ENCODE data around the gene FIGLA. TPM values are rescaled to one million over a fixed set of nuclear protein-coding genes. Genes with fewer than 3 reads are reported as not detected.

The FIGLA gene
- total and polyA plus RNA-seq, 2 experiments from 2014 or later, result not detected

- H3K4me3 ChIP-seq, result peak overlapping the region; percentile 56
- no peak for DNase-seq (ENCODE audit: low read depth in 1 of 2, low spot score in 1 of 2)
These were observed 23.9 kb downstream of the FIGLA start for GRCh38 chr2:70766357-70767078.

GRCh38 chr2:70765507-70765906, 24.9 kb downstream of the FIGLA start:
- Histone ChIP-seq H3K4me3 (no peak overlapping the region), H3K27ac (no peak overlapping the region)
- no peak for DNase-seq (ENCODE audit: low read depth in 1 of 2, low spot score in 1 of 2)

More at GRCh38 chr2:70766357-70767078, 23.9 kb downstream of the FIGLA start:
- no peak for TF ChIP-seq CTCF (IDR thresholded peaks at IDR 0.05; ENCODE audit: low read depth, low read length)
- Histone ChIP-seq H3K27ac (no peak overlapping the region), H3K4me1 (ENCODE audit: low read depth) (peaks cover 4% of the 10 kb centered on the region), H3K36me3 (no peaks in the 10 kb centered on the region), H3K9me3 (ENCODE audit: low read depth) (no peaks in the 10 kb centered on the region), H3K27me3 (peaks cover 19% of the 10 kb centered on the region)

GRCh38 chr2:70759446-70759845, 31.0 kb downstream of the FIGLA start:
- Histone ChIP-seq H3K27ac (no peak overlapping the region), H3K4me3 (no peak overlapping the region), H3K4me1 (ENCODE audit: low read depth) (no peaks in the 10 kb centered on the region), H3K36me3 (no peaks in the 10 kb centered on the region), H3K27me3 (no peaks in the 10 kb centered on the region), H3K9me3 (ENCODE audit: low read depth) (no peaks in the 10 kb centered on the region)
- DNase-seq (ENCODE audit: low read depth in 1 of 2, low spot score in 1 of 2), result no peak
- TF ChIP-seq CTCF (IDR thresholded peaks at IDR 0.05; ENCODE audit: low read depth, low read length), result no peak

More at GRCh38 chr2:70765507-70765906, 24.9 kb downstream of the FIGLA start:
- Histone ChIP-seq H3K9me3 (ENCODE audit: low read depth) (no peaks in the 10 kb centered on the region), H3K27me3 (peaks cover 19% of the 10 kb centered on the region), H3K4me1 (ENCODE audit: low read depth) (peaks cover 4% of the 10 kb centered on the region), H3K36me3 (no peaks in the 10 kb centered on the region)
- no peak for TF ChIP-seq CTCF (IDR thresholded peaks at IDR 0.05; ENCODE audit: low read depth, low read length)

GRCh38 chr2:70757966-70758365, 32.5 kb downstream of the FIGLA start:
- TF ChIP-seq CTCF (IDR thresholded peaks at IDR 0.05; ENCODE audit: low read depth, low read length), result no peak
- Histone ChIP-seq H3K27ac (no peak overlapping the region), H3K9me3 (ENCODE audit: low read depth) (no peaks in the 10 kb centered on the region), H3K4me3 (no peak overlapping the region), H3K4me1 (ENCODE audit: low read depth) (peaks cover 5% of the 10 kb centered on the region), H3K36me3 (no peaks in the 10 kb centered on the region), H3K27me3 (no peaks in the 10 kb centered on the region)
- no peak for DNase-seq (ENCODE audit: low read depth in 1 of 2, low spot score in 1 of 2)

- no peaks in the 10 kb centered on the region for H3K27me3 ChIP-seq
- no peak for TF ChIP-seq CTCF (IDR thresholded peaks at IDR 0.05; ENCODE audit: low read depth, low read length)
- no peaks in the 10 kb centered on the region for H3K9me3 ChIP-seq (ENCODE audit: low read depth)
- no peak overlapping the region for H3K4me3 ChIP-seq
- DNase-seq (ENCODE audit: low read depth in 1 of 2, low spot score in 1 of 2), result no peak
- H3K36me3 ChIP-seq, result no peaks in the 10 kb centered on the region
- H3K4me1 ChIP-seq (ENCODE audit: low read depth), result peaks cover 11% of the 10 kb centered on the region
- H3K27ac ChIP-seq, result no peak overlapping the region
These were observed 33.1 kb downstream of the FIGLA start for GRCh38 chr2:70757360-70757759.
